GM18526 (cell line): ENCODE results near the gene TRAPPC10.

Experiments used
- POLR2A ChIP-seq: IDR thresholded peaks from 3 replicates; pipeline ENCODE4 v1.6.1; 2011; ENCODE audit not compliant: insufficient read length; ENCODE audit errors: extremely low read depth

The TRAPPC10 gene

GRCh38 chr21:43988016-43988415 lies 24.1 kb upstream of the TRAPPC10 start:
- TF ChIP-seq POLR2A, result no peak

GRCh38 chr21:43988506-43989230 lies 23.4 kb upstream of the TRAPPC10 start:
- no peak for TF ChIP-seq POLR2A

GRCh38 chr21:43989401-43989800 lies 22.7 kb upstream of the TRAPPC10 start:
- TF ChIP-seq POLR2A, result no peak

GRCh38 chr21:43991447-43991991 lies 20.6 kb upstream of the TRAPPC10 start:
- no peak for TF ChIP-seq POLR2A

- TF ChIP-seq POLR2A, result no peak
Observed at GRCh38 chr21:43992121-43992520, 20.0 kb upstream of the TRAPPC10 start.

- no peak for TF ChIP-seq POLR2A
Observed at GRCh38 chr21:43993420-43993934, 18.6 kb upstream of the TRAPPC10 start.

- no peak for TF ChIP-seq POLR2A
Observed at GRCh38 chr21:43994085-43994484, 18.0 kb upstream of the TRAPPC10 start.

GRCh38 chr21:43994646-43995045 lies 17.5 kb upstream of the TRAPPC10 start:
- no peak for TF ChIP-seq POLR2A

- no peak for TF ChIP-seq POLR2A
Observed at GRCh38 chr21:43995521-43996105, 16.5 kb upstream of the TRAPPC10 start.

GRCh38 chr21:43997766-43998742 lies 14.1 kb upstream of the TRAPPC10 start:
- no peak for TF ChIP-seq POLR2A

- TF ChIP-seq POLR2A, result no peak
Observed at GRCh38 chr21:44000360-44000759, 11.7 kb upstream of the TRAPPC10 start.

- no peak for TF ChIP-seq POLR2A
Observed at GRCh38 chr21:44002511-44002910, 9.6 kb upstream of the TRAPPC10 start.

- TF ChIP-seq POLR2A, result no peak
Observed at GRCh38 chr21:44003307-44003966, 8.7 kb upstream of the TRAPPC10 start.

GRCh38 chr21:44005071-44005470 lies 7.0 kb upstream of the TRAPPC10 start:
- TF ChIP-seq POLR2A, result no peak

GRCh38 chr21:44005593-44005992 lies 6.5 kb upstream of the TRAPPC10 start:
- TF ChIP-seq POLR2A, result no peak
